ENCODE measurements around the gene ZNF281.
A peak's percentile ranks its signal among the peaks of the same experiment; 100 is the strongest.

ZNF281 gene

DNA sequence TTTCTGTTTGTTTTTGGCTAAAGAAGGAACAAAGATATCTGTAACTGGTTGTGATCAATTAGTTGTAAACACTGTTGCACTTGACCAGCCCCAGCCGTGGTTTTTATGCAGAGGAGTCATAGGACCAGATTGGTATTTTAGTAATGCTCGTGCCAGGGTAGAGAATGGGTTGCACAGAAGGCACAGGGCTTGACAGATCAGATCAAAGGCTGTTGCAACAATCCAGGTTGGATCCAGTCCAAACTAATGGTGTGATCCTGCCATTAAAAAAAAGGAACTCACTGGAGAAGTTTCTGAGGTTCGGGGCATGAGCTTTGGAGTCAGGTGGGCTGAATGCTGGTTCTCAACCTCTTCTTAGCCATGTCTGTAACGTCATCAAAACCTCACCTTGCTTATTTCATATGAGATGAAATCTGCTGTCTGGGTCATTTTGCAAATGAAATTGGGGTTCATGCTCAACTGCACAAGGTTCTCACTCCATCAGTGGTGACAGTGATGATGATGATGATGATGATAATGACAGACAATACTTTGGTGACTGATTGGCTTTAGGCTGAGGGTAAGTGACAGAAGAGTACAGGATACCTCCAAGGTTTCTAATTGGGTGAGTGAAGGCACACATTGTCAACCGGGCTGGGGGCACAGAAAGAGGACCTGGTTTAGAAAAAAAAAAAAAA, 43.1 kb downstream of the ZNF281 start:
- no peak overlapping the region for H3K4me3 ChIP-seq (ENCODE audit: low read depth, low read length)

DNA sequence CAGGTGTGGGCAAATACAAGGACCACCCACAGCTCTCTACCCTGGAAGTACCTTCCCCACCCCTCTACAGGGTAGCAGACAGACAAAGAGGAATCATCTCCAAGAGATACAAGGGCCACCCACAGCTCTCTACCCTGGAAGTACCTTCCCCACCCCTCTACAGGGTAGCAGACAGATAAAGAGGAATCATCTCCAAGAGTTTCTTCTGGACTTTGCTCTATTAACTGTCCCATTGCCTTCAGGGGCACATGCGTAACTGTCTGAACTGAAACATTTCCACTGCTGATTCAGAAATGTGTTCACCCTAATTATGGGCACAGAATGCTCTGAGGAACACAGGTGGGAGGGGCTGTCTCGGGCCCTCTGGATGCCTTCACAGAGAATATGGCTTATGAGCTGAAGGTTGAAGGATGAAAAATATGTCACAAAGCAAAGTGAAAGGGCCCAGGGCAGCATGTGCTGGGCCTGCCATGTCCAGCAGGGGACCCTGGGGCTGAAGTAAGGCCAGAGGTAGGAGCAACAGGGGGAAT, 43.9 kb downstream of the ZNF281 start:
- no peak overlapping the region for H3K4me3 ChIP-seq (ENCODE audit: low read depth, low read length)
- DNase-seq (ENCODE audit: low read depth): no peak
- no peak for TF ChIP-seq POLR2A (IDR thresholded peaks at IDR 0.05; ENCODE audit: extremely low read depth, insufficient read length)
- TF ChIP-seq, protein P1, sequence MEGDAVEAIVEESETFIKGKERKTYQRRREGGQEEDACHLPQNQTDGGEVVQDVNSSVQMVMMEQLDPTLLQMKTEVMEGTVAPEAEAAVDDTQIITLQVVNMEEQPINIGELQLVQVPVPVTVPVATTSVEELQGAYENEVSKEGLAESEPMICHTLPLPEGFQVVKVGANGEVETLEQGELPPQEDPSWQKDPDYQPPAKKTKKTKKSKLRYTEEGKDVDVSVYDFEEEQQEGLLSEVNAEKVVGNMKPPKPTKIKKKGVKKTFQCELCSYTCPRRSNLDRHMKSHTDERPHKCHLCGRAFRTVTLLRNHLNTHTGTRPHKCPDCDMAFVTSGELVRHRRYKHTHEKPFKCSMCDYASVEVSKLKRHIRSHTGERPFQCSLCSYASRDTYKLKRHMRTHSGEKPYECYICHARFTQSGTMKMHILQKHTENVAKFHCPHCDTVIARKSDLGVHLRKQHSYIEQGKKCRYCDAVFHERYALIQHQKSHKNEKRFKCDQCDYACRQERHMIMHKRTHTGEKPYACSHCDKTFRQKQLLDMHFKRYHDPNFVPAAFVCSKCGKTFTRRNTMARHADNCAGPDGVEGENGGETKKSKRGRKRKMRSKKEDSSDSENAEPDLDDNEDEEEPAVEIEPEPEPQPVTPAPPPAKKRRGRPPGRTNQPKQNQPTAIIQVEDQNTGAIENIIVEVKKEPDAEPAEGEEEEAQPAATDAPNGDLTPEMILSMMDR (IDR thresholded peaks at IDR 0.05; ENCODE audit: low read depth, low read length): no peak
- TF ChIP-seq MAX (IDR thresholded peaks at IDR 0.05; ENCODE audit: low read depth, low read length): no peak
- TF ChIP-seq MYC (IDR thresholded peaks at IDR 0.05; ENCODE audit: low read depth, low read length): no peak

More for the DNA sequence above, 43.1 kb downstream of the ZNF281 start:
- TF ChIP-seq, protein P1 (IDR thresholded peaks at IDR 0.05; ENCODE audit: low read depth, low read length): no peak
- TF ChIP-seq MYC (IDR thresholded peaks at IDR 0.05; ENCODE audit: low read depth, low read length) (no peak), MAX (IDR thresholded peaks at IDR 0.05; ENCODE audit: low read depth, low read length) (no peak), POLR2A (IDR thresholded peaks at IDR 0.05; ENCODE audit: extremely low read depth, insufficient read length) (no peak)
- DNase-seq (ENCODE audit: low read depth): peak; percentile 13

GRCh38 chr1:200364831-200365230, 45.0 kb downstream of the ZNF281 start:
- TF ChIP-seq MAX (IDR thresholded peaks at IDR 0.05; ENCODE audit: low read depth, low read length) (no peak), MYC (IDR thresholded peaks at IDR 0.05; ENCODE audit: low read depth, low read length) (no peak), POLR2A (IDR thresholded peaks at IDR 0.05; ENCODE audit: extremely low read depth, insufficient read length) (no peak)
- TF ChIP-seq, protein P1 (IDR thresholded peaks at IDR 0.05; ENCODE audit: low read depth, low read length): no peak
- H3K4me3 ChIP-seq (ENCODE audit: low read depth, low read length): no peak overlapping the region
- no peak for DNase-seq (ENCODE audit: low read depth)

GRCh38 chr1:200364091-200364759, 45.6 kb downstream of the ZNF281 start:
- DNase-seq (ENCODE audit: low read depth): peak; percentile 39
- TF ChIP-seq POLR2A (IDR thresholded peaks at IDR 0.05; ENCODE audit: extremely low read depth, insufficient read length): no peak
- TF ChIP-seq, protein P1 (IDR thresholded peaks at IDR 0.05; ENCODE audit: low read depth, low read length): no peak
- no peak for TF ChIP-seq MYC (IDR thresholded peaks at IDR 0.05; ENCODE audit: low read depth, low read length)
- TF ChIP-seq MAX (IDR thresholded peaks at IDR 0.05; ENCODE audit: low read depth, low read length): no peak
- H3K4me3 ChIP-seq (ENCODE audit: low read depth, low read length): no peak overlapping the region

GRCh38 chr1:200363264-200363933, 46.4 kb downstream of the ZNF281 start:
- peak; percentile 54 for DNase-seq (ENCODE audit: low read depth)
- TF ChIP-seq MYC (IDR thresholded peaks at IDR 0.05; ENCODE audit: low read depth, low read length) (no peak), MAX (IDR thresholded peaks at IDR 0.05; ENCODE audit: low read depth, low read length) (no peak), POLR2A (IDR thresholded peaks at IDR 0.05; ENCODE audit: extremely low read depth, insufficient read length) (no peak)
- TF ChIP-seq, protein P1 (IDR thresholded peaks at IDR 0.05; ENCODE audit: low read depth, low read length): no peak
- no peak overlapping the region for H3K4me3 ChIP-seq (ENCODE audit: low read depth, low read length)
